Loucy (cell line): ENCODE data around the gene GGT7.

ENCODE experiments used
- H2AFZ ChIP-seq: fragments of 200-600 bp; sonication (generic); 2 replicates; pipeline ENCODE4 v1.6.0; 2016; ENCODE audit warnings: antibody characterized with exemption, mild to moderate bottlenecking, low read length, moderate library complexity
- H3F3A ChIP-seq: fragments of 200-600 bp; 2 replicates; pipeline ENCODE4 v1.6.0; 2016; ENCODE audit warnings: antibody characterized with exemption, low read depth, mild to moderate bottlenecking
- H3K27me3 ChIP-seq: fragments of 200-600 bp; sonication (generic); 2 replicates; pipeline ENCODE4 v1.6.1; 2014; ENCODE audit warnings: low read length, mild to moderate bottlenecking; ENCODE audit not compliant: insufficient read depth, poor library complexity, severe bottlenecking
- H3K36me3 ChIP-seq: fragments of 200-600 bp; sonication (generic); 2 replicates; pipeline ENCODE4 v1.6.1; 2016; ENCODE audit warnings: low read length; ENCODE audit not compliant: insufficient read depth
- H3K4me1 ChIP-seq: fragments of 200-600 bp; sonication (generic); 2 replicates; pipeline ENCODE4 v1.5.1; 2014; ENCODE audit warnings: low read length, mild to moderate bottlenecking; ENCODE audit not compliant: insufficient read depth, poor library complexity, severe bottlenecking
- H3K4me2 ChIP-seq: fragments of 200-600 bp; sonication (generic); 2 replicates; pipeline ENCODE4 v1.6.0; 2014; ENCODE audit warnings: antibody characterized with exemption, low read length, low read depth, mild to moderate bottlenecking; ENCODE audit not compliant: poor library complexity, severe bottlenecking
- H3K4me3 ChIP-seq: fragments of 200-600 bp; sonication (generic); 2 replicates; pipeline ENCODE4 v1.5.1; 2014; ENCODE audit warnings: low read length, mild to moderate bottlenecking, mixed read lengths; ENCODE audit not compliant: poor library complexity, severe bottlenecking
- H3K79me2 ChIP-seq: fragments of 200-600 bp; sonication (generic); 2 replicates; pipeline ENCODE4 v1.6.1; 2014; ENCODE audit warnings: low read length; ENCODE audit not compliant: insufficient read depth
- H3K9ac ChIP-seq: fragments of 200-600 bp; sonication (generic); 2 replicates; pipeline ENCODE4 v1.6.0; 2014; ENCODE audit warnings: mild to moderate bottlenecking, low read depth, low read length, moderate library complexity; ENCODE audit not compliant: poor library complexity, severe bottlenecking
- H3K9me2 ChIP-seq: fragments of 200-600 bp; sonication (generic); replicated peaks from 2 replicates; pipeline ENCODE4 v1.6.1; 2016; ENCODE audit warnings: low read depth, low read length, mixed read lengths
- H3K9me3 ChIP-seq: fragments of 200-600 bp; sonication (generic); 2 replicates; pipeline ENCODE4 v1.6.1; 2014; ENCODE audit warnings: mild to moderate bottlenecking, antibody characterized with exemption, low read length, low read depth; ENCODE audit not compliant: insufficient read depth
- H4K20me1 ChIP-seq: fragments of 200-600 bp; sonication (generic); 2 replicates; pipeline ENCODE4 v1.6.0; 2014; ENCODE audit warnings: antibody characterized with exemption, low read length, mild to moderate bottlenecking; ENCODE audit not compliant: insufficient read depth, poor library complexity, severe bottlenecking
- EZH2phosphoT487 ChIP-seq: fragments of 200-600 bp; IDR thresholded peaks from 2 replicates; pipeline ENCODE4 v1.6.1; 2018; ENCODE audit warnings: antibody characterized with exemption, mild to moderate bottlenecking, moderate library complexity, borderline replicate concordance
- TF ChIP-seq, protein P1 (sequence below): fragments of 200-600 bp; sonication (generic); conservative IDR thresholded peaks from 2 replicates; pipeline ENCODE4 v1.5.1; 2014; ENCODE audit warnings: mild to moderate bottlenecking, antibody characterized with exemption, low read length

GGT7 gene

DNA sequence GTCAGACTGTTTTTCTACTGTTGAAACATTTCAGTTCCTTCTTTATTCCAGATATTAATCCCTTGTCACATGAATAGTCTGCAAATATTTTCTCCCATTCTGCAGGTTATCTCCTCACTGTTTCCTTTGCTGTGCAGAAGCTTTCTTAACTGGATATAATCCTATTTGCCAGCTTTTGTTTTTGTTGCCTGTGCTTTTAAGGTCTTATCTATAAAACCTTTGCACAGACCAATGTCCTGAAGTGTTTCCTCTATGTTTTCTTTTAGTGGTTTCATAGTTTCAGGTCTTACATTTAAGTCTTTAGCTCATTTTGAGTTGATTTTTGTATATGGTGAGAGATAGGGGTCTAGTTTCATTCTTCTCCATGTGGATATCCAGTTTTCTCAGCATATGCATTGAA, 66.4 kb downstream of the GGT7 start:
- no peaks in the 10 kb centered on the region for H3K9me3 ChIP-seq
- peaks cover 2% of the 10 kb centered on the region for H4K20me1 ChIP-seq
- peaks cover 8% of the 10 kb centered on the region for H3K4me1 ChIP-seq
- TF ChIP-seq EZH2phosphoT487, result no peak
- TF ChIP-seq, protein P1, sequence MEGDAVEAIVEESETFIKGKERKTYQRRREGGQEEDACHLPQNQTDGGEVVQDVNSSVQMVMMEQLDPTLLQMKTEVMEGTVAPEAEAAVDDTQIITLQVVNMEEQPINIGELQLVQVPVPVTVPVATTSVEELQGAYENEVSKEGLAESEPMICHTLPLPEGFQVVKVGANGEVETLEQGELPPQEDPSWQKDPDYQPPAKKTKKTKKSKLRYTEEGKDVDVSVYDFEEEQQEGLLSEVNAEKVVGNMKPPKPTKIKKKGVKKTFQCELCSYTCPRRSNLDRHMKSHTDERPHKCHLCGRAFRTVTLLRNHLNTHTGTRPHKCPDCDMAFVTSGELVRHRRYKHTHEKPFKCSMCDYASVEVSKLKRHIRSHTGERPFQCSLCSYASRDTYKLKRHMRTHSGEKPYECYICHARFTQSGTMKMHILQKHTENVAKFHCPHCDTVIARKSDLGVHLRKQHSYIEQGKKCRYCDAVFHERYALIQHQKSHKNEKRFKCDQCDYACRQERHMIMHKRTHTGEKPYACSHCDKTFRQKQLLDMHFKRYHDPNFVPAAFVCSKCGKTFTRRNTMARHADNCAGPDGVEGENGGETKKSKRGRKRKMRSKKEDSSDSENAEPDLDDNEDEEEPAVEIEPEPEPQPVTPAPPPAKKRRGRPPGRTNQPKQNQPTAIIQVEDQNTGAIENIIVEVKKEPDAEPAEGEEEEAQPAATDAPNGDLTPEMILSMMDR, result no peak
- H3F3A ChIP-seq, result no peaks in the 10 kb centered on the region
- H3K9ac ChIP-seq, result no peak overlapping the region
- H3K4me3 ChIP-seq, result no peak overlapping the region
- no peaks in the 10 kb centered on the region for H3K27me3 ChIP-seq
- peaks cover 39% of the 10 kb centered on the region for H3K79me2 ChIP-seq
- no peak overlapping the region for H2AFZ ChIP-seq
- H3K9me2 ChIP-seq, result no peaks in the 10 kb centered on the region
- H3K4me2 ChIP-seq, result no peak overlapping the region
- H3K36me3 ChIP-seq, result no peaks in the 10 kb centered on the region

DNA sequence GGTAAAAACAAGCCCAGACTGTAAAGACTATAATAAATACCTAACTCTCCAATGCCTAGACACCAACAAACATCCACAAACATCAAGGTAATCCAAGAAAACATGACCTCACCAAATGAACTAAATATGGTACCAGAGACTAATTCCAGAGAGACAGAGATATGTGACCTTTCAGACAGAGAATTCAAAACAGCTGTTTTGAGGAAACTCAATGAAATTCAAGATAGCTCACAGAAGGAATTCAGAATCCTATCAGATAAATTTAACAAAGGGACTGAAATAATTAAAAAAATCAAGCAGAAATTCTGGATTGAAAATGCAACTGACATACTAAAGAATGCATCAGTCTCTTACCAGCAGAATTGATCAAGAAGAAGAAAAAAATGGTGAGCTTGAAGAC, 73.8 kb downstream of the GGT7 start:
- no peaks in the 10 kb centered on the region for H3K27me3 ChIP-seq
- H3K9ac ChIP-seq, result no peak overlapping the region
- TF ChIP-seq EZH2phosphoT487, result no peak
- TF ChIP-seq, protein P1, result no peak
- H3K4me3 ChIP-seq, result no peak overlapping the region
- no peaks in the 10 kb centered on the region for H3F3A ChIP-seq
- no peak overlapping the region for H2AFZ ChIP-seq
- H4K20me1 ChIP-seq, result peaks cover 16% of the 10 kb centered on the region
- H3K4me1 ChIP-seq, result peaks cover 6% of the 10 kb centered on the region
- H3K79me2 ChIP-seq, result peaks cover 65% of the 10 kb centered on the region
- no peaks in the 10 kb centered on the region for H3K36me3 ChIP-seq
- no peaks in the 10 kb centered on the region for H3K9me2 ChIP-seq
- no peak overlapping the region for H3K4me2 ChIP-seq
- no peaks in the 10 kb centered on the region for H3K9me3 ChIP-seq

DNA sequence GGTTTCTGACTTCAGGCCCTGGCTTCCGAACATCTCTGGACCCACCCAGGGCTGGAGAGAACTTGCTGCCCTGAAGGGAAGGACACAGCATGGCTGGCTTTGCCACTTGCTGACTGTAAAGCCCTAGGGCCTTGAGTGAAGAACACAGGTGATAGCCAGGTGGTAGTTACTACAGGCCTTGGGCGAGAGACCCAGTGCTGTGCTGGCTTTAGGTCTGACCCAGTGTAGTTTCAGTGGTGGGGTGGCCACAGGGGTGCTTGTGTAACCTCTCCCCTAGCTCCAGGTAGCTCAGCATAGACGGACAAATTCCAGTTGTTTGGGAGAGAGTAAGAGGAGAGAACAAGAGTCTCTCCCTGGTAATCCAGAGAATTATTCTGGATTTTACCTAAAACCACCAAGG, 74.3 kb downstream of the GGT7 start:
- Histone ChIP-seq H3F3A (no peaks in the 10 kb centered on the region), H3K4me3 (no peak overlapping the region), H3K9ac (no peak overlapping the region), H3K27me3 (no peaks in the 10 kb centered on the region), H3K36me3 (no peaks in the 10 kb centered on the region), H3K79me2 (peaks cover 70% of the 10 kb centered on the region), H3K4me2 (no peak overlapping the region), H4K20me1 (peaks cover 16% of the 10 kb centered on the region), H2AFZ (no peak overlapping the region), H3K4me1 (peaks cover 6% of the 10 kb centered on the region), H3K9me3 (no peaks in the 10 kb centered on the region), H3K9me2 (no peaks in the 10 kb centered on the region)
- TF ChIP-seq, protein P1, result no peak
- TF ChIP-seq EZH2phosphoT487, result no peak
